SH-SY5Y (cell line): ENCODE results near the gene USH2A.

Experiments used
- GATA2 ChIP-seq: IDR thresholded peaks from 2 replicates; pipeline ENCODE4 v1.6.1; 2011; ENCODE audit warnings: mild to moderate bottlenecking, low read depth, low read length
- GATA3 ChIP-seq: IDR thresholded peaks from 2 replicates; pipeline ENCODE4 v1.6.1; 2011; ENCODE audit warnings: low read depth, mild to moderate bottlenecking, low read length, moderate library complexity

DNA sequence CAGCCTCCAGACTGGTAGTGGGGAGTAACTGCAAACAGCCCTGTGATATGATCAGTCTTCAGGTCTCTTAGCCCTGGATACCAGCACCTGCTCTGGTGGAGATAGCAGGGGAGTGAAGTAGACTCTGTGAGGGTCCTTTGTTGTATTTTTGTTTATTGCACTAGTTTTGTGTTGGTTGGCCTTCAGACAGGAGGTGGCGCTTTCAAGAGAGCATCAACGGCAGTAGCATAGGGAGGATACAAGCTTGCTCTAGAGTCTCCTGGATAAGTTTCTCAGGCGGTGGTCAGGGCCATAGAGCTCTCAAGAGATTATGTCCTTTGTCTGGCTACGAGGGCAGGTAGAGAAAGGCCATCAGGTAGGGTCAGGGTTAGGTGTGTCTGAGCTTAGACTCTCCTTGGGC lies 116.4 kb downstream of the USH2A start:
- TF ChIP-seq GATA2 (no peak), GATA3 (no peak)
